HG02870 (cell line): ENCODE data around the gene CUL1.
A peak's percentile ranks its signal among the peaks of the same experiment; 100 is the strongest.

Experiments used
- ATAC-seq: cut with Tn5 transposase; IDR thresholded peaks from one replicate; pipeline ENCODE4 v1.9.1; 2021; ENCODE audit warnings: mild to moderate bottlenecking, moderate library complexity; ENCODE audit not compliant: unreplicated experiment

CUL1 gene

DNA sequence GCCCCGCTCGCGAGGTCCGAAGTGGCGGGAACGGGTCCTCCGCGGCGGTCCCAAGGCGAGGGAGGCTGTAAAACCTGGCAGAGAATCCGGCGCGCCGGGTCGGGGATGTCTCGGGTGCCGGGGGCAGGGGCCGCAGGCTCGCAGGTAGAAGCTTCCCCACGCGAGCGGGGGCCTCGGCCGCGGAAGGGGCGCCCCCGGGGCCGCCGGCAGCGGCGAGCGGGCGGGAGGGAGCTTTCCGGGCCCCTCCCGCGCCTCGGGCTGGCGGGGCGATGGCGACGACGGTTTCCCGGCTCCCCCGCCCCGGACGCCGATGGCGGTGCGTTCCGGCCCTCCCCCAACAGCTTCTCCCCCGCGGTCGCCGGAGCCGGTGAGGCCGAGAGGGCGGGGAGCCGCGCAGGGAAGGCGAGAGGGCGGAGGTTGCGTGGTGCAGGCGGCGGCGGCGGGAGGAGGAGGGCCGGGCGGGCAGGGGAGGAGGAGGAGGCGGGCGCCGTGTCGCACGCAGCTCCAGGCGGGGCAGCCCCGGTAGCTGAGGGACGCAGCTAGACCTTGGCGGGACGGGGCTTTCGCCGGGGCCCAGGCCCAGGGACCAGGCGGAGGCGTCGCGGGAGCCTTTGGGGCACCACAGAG is at the start of gene CUL1:
CUL1 (plus strand) TSS at position 507 of the 627 bp plus-strand sequence. CDS start 31,220 bp downstream, outside the sequence.
- peak; percentile 76 for ATAC-seq

DNA sequence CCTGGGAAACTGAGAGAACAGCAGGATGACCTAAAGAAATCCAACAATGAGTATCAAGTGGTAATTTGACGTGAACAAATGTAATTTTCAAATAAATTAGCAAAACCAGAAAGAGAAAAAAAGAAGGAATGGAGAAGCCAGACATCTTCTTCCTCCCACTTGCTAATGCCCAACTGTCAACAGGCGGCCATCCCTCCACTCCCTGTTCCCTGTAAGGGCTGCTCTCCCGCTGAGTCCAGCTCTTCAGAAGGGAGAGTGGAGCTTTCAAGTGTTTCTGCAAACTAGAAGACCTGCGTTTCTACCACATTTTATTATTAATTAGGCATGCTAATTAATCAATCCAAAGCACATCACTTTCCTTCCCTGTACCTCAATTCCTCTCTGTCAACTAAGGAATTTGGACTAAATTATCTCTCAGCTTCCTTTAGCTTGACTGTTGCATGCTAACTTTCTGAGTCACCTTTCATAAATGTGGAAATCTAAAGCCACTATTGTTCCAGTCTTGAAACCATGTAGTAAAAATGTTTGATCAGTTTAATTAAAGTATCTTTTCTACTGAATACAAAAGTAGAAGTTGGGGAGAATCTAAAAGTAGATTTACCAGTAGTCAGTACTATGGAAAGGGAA is 48.4 kb upstream of the CUL1 start:
- no peak for ATAC-seq

GRCh38 chr7:148652773-148653172 is 45.9 kb upstream of the CUL1 start:
- no peak for ATAC-seq

GRCh38 chr7:148657929-148658328 is 40.8 kb upstream of the CUL1 start:
- ATAC-seq, result no peak

- ATAC-seq, result no peak
These were observed 37.2 kb upstream of the CUL1 start for GRCh38 chr7:148661471-148661870.

- no peak for ATAC-seq
These were observed 36.1 kb upstream of the CUL1 start for GRCh38 chr7:148662646-148663045.

- no peak for ATAC-seq
These were observed 34.4 kb upstream of the CUL1 start for GRCh38 chr7:148664324-148664723.

DNA sequence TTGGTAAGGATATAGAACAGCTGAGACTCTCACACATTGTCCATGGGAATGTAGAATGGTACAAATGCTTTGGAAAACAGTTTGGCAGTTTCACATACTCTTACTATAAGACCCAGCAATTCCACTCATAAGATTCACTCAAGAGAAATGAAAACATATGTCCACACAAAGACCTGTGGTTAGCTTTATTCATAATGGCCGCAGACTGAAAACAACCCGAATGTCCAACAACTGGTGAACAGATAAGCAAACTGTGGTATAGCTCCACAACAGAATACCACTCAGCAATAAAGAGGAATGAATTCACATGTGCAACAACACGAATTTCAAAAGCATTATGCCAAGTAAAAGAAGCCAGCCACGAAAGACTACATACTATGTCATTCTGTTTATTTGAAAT is 33.5 kb upstream of the CUL1 start:
- no peak for ATAC-seq

- no peak for ATAC-seq
These were observed 28.8 kb upstream of the CUL1 start for GRCh38 chr7:148669927-148670326.

- ATAC-seq, result no peak
These were observed 28.3 kb upstream of the CUL1 start for GRCh38 chr7:148670374-148670773.

- ATAC-seq, result no peak
These were observed 27.9 kb upstream of the CUL1 start for GRCh38 chr7:148670807-148671206.

DNA sequence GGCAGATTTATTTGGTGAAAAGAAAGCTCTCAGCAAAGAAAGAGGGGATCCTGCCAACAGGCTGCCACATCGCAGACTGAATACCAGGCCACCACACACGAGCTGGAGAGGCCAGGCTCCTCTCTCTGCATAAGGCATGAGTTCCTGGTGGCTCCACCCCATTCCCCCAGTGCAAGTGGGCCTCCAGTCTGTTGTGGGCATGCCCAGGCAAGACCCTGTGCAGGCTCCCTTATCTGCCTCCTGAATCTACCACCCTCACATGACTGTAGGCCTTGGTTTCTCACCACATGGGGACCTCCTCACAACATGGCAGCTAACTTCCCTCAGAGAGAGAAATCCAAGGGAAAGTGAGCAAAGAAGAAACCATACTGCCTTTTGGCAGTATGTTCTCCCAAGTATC is 26.7 kb upstream of the CUL1 start:
- no peak for ATAC-seq

DNA sequence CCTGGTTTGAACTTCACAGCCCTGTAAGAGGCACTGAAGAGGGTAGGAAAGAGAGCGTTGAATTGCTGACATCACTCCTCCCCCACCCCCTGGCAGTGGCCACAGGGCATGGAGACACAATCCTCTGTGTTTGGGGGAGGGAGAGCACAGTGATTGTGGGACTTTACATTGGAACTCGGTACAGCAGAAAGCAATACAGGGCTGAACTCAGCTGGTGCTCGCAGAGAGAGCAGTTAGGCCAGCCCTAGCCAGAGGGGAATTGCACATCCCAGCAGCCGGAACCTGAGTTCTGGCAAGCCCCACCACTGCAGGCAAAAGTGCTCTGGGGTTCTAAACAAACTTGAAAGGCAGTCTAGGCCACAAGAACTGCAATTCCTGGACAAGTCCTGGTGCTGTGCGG is 24.0 kb upstream of the CUL1 start:
- ATAC-seq, result no peak

GRCh38 chr7:148676291-148676690 is 22.4 kb upstream of the CUL1 start:
- ATAC-seq, result no peak

DNA sequence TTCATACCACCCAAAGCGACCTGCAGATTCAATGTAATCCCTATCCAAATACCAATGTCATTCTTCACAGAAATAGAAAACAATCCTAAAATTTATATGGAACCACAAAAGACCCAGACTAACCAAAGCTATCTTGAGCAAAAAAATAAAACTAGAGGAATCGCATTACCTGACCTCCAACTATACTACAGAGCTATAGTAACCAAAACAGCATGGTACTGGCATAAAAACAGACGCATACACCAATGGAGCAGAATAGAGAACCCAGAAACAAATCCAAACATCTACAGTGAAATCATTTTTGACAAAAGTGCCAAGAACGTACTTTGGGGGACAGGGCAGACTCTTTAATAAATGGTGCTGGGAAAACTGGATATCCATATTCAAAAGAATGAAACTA is 16.9 kb upstream of the CUL1 start:
- ATAC-seq, result no peak

- ATAC-seq, result no peak
These were observed 14.3 kb upstream of the CUL1 start for GRCh38 chr7:148684289-148684830.

DNA sequence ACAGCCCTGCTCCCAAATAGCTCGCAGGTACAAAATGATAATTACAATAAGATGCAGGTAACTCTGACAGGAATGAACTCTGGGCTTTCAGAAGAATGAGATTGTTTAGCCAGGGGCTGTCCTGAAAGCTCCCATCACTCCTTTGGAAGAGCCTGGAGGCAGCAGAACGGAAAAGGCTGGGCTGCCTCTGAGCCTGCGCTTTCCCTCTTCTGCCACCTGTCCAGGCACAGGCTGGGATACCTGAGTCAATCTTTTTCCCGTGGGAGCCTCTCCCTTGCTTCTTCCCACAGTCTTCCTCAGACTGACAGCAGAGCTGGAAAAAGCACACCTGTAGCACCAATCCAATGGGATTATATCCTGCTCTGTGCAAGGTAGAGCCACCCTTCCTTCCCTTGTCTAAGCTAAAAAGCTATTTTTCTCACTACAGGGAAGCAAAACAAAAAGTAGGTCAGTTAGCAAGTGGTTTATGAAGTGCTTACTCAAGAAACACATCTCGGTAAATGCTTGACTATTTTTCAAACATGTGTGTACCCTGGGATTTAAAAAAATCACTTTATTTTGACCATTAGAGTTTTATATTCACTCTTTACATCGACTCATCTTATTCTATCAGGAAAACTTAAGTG is 12.3 kb upstream of the CUL1 start:
- ATAC-seq, result no peak

DNA sequence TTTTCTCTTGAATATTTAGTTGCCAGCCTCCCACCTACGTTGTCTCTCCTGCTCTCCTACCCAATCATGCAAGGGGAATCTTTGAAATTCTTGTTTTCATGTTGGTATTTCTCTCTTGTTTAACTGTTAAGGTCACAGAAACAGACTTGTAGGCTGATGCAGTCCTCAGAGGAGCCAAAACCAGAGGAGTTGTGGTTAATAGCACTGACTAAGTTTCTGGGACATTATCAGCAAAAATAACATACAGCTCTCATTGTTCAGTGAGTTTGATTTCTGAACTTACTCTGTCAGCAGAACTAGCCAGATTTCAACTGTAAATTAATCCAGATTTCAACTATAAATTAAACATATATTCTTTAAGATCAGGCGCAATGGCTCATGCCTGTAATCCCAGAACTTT is 11.1 kb upstream of the CUL1 start:
- no peak for ATAC-seq

DNA sequence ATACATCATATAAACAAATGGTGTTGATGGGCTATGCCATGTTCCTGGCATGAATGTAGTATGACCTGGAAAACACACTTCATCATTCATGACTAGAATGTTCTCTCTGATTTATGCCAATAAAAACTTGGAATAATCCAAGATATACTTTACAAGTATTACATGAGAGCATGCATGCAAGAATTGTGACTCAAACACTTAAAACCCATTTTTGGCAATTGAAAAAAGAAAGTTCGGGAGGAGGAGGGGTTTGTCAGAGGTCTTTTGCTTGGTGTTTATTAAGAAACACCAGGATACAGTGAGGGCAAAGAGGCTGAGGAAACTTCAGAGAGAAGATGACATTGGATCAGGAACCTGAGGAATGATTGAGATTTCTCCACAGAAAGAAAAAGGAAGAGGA is 10.2 kb upstream of the CUL1 start:
- ATAC-seq, result no peak

DNA sequence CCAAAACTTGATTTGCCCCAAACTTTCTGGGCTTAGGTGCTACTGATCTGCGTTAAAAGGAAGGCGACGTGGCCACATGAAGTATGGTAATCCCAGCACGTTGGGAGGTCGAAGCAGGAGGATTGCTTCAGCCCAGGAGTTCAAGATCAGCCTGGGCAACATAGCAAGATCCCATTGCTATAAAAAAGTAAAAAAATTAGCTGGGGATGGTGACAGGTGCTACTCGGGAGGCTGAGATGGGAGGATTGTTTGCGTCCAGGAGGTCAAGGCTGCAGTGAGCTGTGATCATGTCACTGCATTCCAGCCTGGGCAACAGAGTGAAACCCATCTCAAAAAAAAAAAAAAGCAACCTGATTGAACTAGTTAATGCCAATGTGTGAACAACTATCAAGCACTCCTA is 5.1 kb upstream of the CUL1 start:
- no peak for ATAC-seq

DNA sequence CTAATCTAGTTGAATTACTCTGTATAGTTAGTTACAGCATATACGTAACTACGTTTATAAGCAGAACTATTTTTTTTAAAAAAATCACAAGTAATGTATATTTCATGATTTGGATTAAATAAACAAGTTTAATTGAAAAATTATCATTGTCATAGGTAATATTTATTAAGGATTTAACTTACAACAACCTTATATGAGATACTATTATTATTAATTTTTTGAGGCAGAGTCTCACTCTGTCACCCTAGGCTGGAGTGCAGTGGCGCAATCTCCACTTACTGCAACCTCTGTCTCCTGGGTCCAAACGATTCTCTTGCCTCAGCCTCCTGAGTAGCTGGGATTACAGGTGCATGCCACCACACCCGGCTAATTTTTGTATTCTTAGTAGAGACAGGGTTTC is 4.1 kb upstream of the CUL1 start:
- no peak for ATAC-seq

GRCh38 chr7:148695953-148696352 is 2.8 kb upstream of the CUL1 start:
- no peak for ATAC-seq
